Stomach (tissue), 9 donors: ENCODE data around the gene ZNF782. TPM values are rescaled to one million over a fixed set of nuclear protein-coding genes. Genes with fewer than 3 reads are reported as not detected.

Experiments
- DNase-seq, 2 donors: peaks; one replicate each; pipeline versions ENCODE4 v3.0.0 to v3.0.0-alpha.2; 2013 to 2019
- H3K27ac ChIP-seq, 5 donors: fragments of 200-600 bp in 4 of 5; sonication (generic) in 4 of 5; one replicate each; pipeline ENCODE4 v1.5.1; 2013 to 2019; ENCODE audit warnings: mild to moderate bottlenecking in 1 of 5, moderate library complexity in 1 of 5
- H3K27me3 ChIP-seq, 3 donors: fragments of 200-600 bp; sonication (generic); one replicate each; pipeline ENCODE4 v1.5.1; 2017 to 2019; ENCODE audit warnings: mixed run types in 1 of 3
- H3K36me3 ChIP-seq, 4 donors: fragments of 200-600 bp; sonication (generic); 1 replicate in 3 of 4; 2 replicates in 1 of 4; pipeline ENCODE4 v1.5.1; 2016 to 2019
- H3K4me1 ChIP-seq, 4 donors: fragments of 200-600 bp; sonication (generic); one replicate each; pipeline ENCODE4 v1.5.1; 2016 to 2019
- H3K4me3 ChIP-seq, 4 donors: fragments of 200-600 bp; sonication (generic) in 3 of 4; one replicate each; pipeline ENCODE4 v1.5.1; 2016 to 2019; ENCODE audit warnings: mild to moderate bottlenecking in 1 of 4
- H3K9me3 ChIP-seq, 4 donors: fragments of 200-600 bp; sonication (generic); one replicate each; pipeline ENCODE4 v1.5.1; 2016 to 2019
- CTCF ChIP-seq, 7 experiments: fragments of 450-650 bp in 4 of 7; fragments of 200-600 bp in 3 of 7; sonication (generic) in 3 of 7; IDR thresholded peaks; one replicate each; pipeline ENCODE4 v1.5.1; 2016 to 2019; ENCODE audit warnings: antibody characterized with exemption in 7 of 7, control low read depth in 2 of 7, mild to moderate bottlenecking in 1 of 7
- EP300 ChIP-seq: sonication (generic); formaldehyde crosslinking; IDR thresholded peaks from one replicate; pipeline ENCODE4 v1.6.1; 2017; ENCODE audit warnings: antibody characterized with exemption
- POLR2A ChIP-seq, 4 donors: fragments of 450-650 bp; IDR thresholded peaks; one replicate each; pipeline ENCODE4 v1.6.1; 2016; ENCODE audit warnings: antibody characterized with exemption in 4 of 4, control low read depth in 2 of 4, mild to moderate bottlenecking in 1 of 4, moderate library complexity in 1 of 4
- POLR2AphosphoS5 ChIP-seq, 3 donors: sonication (generic); formaldehyde crosslinking; IDR thresholded peaks; one replicate each; pipeline ENCODE4 v1.6.1; 2016; ENCODE audit warnings: antibody characterized with exemption in 3 of 3
- WGBS, 5 donors: extraction: QIAGEN DNeasy Blood & Tissue Kit in 3 of 5; methylation state at CpG; one replicate each; pipeline versions ENCODE4 v1.1.5 to v1.1.7; 2013 to 2018; 5-methylcytosine and 5-hydroxymethylcytosine counted together
- intact Hi-C: fragments of 100-400 bp; cut with DNase I; formaldehyde crosslinking; loops from one replicate; pipeline ENCODE4 v1.15.1; 2023; ENCODE audit warnings: low total_unique reads
- polyA plus RNA-seq, 3 donors: library from polyadenylated mRNA; stranded (reverse); fragments of 200-250 nt; gene quantifications; one replicate each; pipeline ENCODE4 v1.2.3, GENCODE V29; 2013
- total RNA-seq, 5 donors: library from RNA; depleted of rRNA; stranded (reverse); fragments of >200 nt; gene quantifications; one replicate each; pipeline versions ENCODE4 v1.1.0 to v1.2.3, GENCODE V29; 2014 to 2016
- donor health status: healthy with polysubstance abuse.
- donor health status: Bipolar disorder and iron deficiency.
- donor health status: healthy.

ZNF782 gene
- total and polyA plus RNA-seq, 8 donors = 1.2 to 32.7 (median 17.8) TPM

- no peaks in the 10 kb centered on the region for H3K27me3 ChIP-seq
- intact Hi-C loops = loop anchor here (10.0 kb wide), 1 partner anchor 537 kb away; no protein-coding TSS in a partner anchor
- peaks cover 7 to 23% (median 12%) of the 10 kb centered on the region in 4 donors for H3K4me1 ChIP-seq
- no peaks in the 10 kb centered on the region for H3K9me3 ChIP-seq
- H3K4me3 ChIP-seq = no peak overlapping the region
- TF ChIP-seq EP300 (no peak), CTCF (IDR thresholded peaks at IDR 0.05) (no peak), POLR2AphosphoS5 (IDR thresholded peaks at IDR 0.05) (no peak), POLR2A (IDR thresholded peaks at IDR 0.05) (no peak)
- H3K36me3 ChIP-seq = no peaks in the 10 kb centered on the region
- 88 to 97% (median 91%) methylated on average over 2 of the region's 2 CpGs for WGBS, 5 donors
- no peak for DNase-seq
- H3K27ac ChIP-seq = no peak overlapping the region
Observed at GRCh38 chr9:96858018-96858573, 3.8 kb upstream of the ZNF782 start.

- intact Hi-C loops = loop anchor here (10.0 kb wide), 1 partner anchor 538 kb away; no protein-coding TSS in a partner anchor
- WGBS, 5 donors = 7 to 13% (median 11%) methylated on average over 6 of the region's 6 CpGs
- Histone ChIP-seq H3K27me3 (no peaks in the 10 kb centered on the region), H3K36me3 (no peaks in the 10 kb centered on the region), H3K9me3 (no peaks in the 10 kb centered on the region), H3K4me1 (peaks cover 12 to 37% (median 23%) of the 10 kb centered on the region in 4 donors), H3K27ac (no peak overlapping the region), H3K4me3 (no peak overlapping the region)
- DNase-seq = peak; percentile 69 to 89
- peak in 5 of 7 experiments; percentile 71 to 89 (median 83) for TF ChIP-seq CTCF (IDR thresholded peaks at IDR 0.05)
- peak in 1 of 3 donors; percentile 9 for TF ChIP-seq POLR2AphosphoS5 (IDR thresholded peaks at IDR 0.05)
- TF ChIP-seq EP300 = no peak
- TF ChIP-seq POLR2A (IDR thresholded peaks at IDR 0.05) = no peak
Observed at GRCh38 chr9:96856363-96857286, 2.3 kb upstream of the ZNF782 start.

GRCh38 chr9:96854651-96855273 lies 448 bp upstream of the ZNF782 start:
- intact Hi-C loops = loop anchor here (10.0 kb wide), 1 partner anchor 540 kb away; no protein-coding TSS in a partner anchor
- TF ChIP-seq CTCF (IDR thresholded peaks at IDR 0.05) (no peak), EP300 (no peak), POLR2A (IDR thresholded peaks at IDR 0.05) (no peak)
- peak overlapping the region; percentile 75 to 96 (median 86) for H3K4me3 ChIP-seq
- no peak for DNase-seq
- 18 to 26% (median 22%) methylated on average over 16 of the region's 16 CpGs for WGBS, 5 donors
- no peaks in the 10 kb centered on the region for H3K27me3 ChIP-seq
- H3K4me1 ChIP-seq = peaks cover 12 to 46% (median 27%) of the 10 kb centered on the region in 4 donors
- H3K36me3 ChIP-seq = no peaks in the 10 kb centered on the region
- H3K9me3 ChIP-seq = no peaks in the 10 kb centered on the region
- H3K27ac ChIP-seq = peak overlapping the region in 4 of 5 donors; percentile 80 to 90 (median 88)

- intact Hi-C loops = loop anchor here (10.0 kb wide), 1 partner anchor 542 kb away; no protein-coding TSS in a partner anchor
- Histone ChIP-seq H3K4me1 (peaks cover 12 to 51% (median 27%) of the 10 kb centered on the region in 4 donors), H3K27ac (no peak overlapping the region), H3K36me3 (no peaks in the 10 kb centered on the region), H3K27me3 (no peaks in the 10 kb centered on the region), H3K9me3 (no peaks in the 10 kb centered on the region), H3K4me3 (peak overlapping the region in 3 of 4 donors; percentile 75 to 96 (median 84))
- DNase-seq = no peak
- 61 to 87% (median 68%) methylated on average over 4 of the region's 4 CpGs for WGBS, 5 donors
- TF ChIP-seq CTCF (IDR thresholded peaks at IDR 0.05) (no peak), POLR2A (IDR thresholded peaks at IDR 0.05) (no peak), EP300 (no peak), POLR2AphosphoS5 (IDR thresholded peaks at IDR 0.05) (no peak)
Observed at GRCh38 chr9:96852676-96853075, 1.6 kb downstream of the ZNF782 start.
